A673 (cell line): ENCODE data around the gene RS1.

ENCODE experiments used
- CTCF ChIP-seq: fragments of 300-800, 200-600 bp; sonication (generic); conservative IDR thresholded peaks from 2 replicates; pipeline ENCODE4 v1.5.1; 2017; ENCODE audit warnings: low read depth, mild to moderate bottlenecking, antibody characterized with exemption, low read length, moderate library complexity, mixed read lengths
- EZH2 ChIP-seq: fragments of 200-600 bp; sonication (generic); IDR thresholded peaks from 2 replicates; pipeline ENCODE4 v1.6.1; 2017; ENCODE audit warnings: borderline replicate concordance, low read depth, mild to moderate bottlenecking, mixed read lengths, antibody characterized with exemption, low read length; ENCODE audit not compliant: poor library complexity, severe bottlenecking

GRCh38 chrX:18676470-18676869 lies 4.6 kb upstream of the RS1 start:
- TF ChIP-seq EZH2 (no peak), CTCF (peak; percentile 54)
